Measurements from ENCODE around the gene CHST15.

Gene CHST15

GRCh38 chr10:124134251-124134893 is 41.0 kb upstream of the CHST15 start:
- CTCF ChIA-PET = interaction anchor here (1.6 kb wide), 1 partner anchor 140 kb away, joined by 6 read pairs; no protein-coding TSS in a partner anchor
- no peak for TF ChIP-seq CTCF (conservative IDR thresholded peaks at IDR 0.05; ENCODE audit: low read depth)
- no peak overlapping the region for H3K27ac ChIP-seq
- DNase-seq (ENCODE audit: low spot score) = no peak
- POLR2A ChIA-PET (ENCODE audit: low non-redundant PET) = interaction anchor here (0.6 kb wide), 1 partner anchor 18 kb away, joined by 3 read pairs; no protein-coding TSS in a partner anchor

DNA sequence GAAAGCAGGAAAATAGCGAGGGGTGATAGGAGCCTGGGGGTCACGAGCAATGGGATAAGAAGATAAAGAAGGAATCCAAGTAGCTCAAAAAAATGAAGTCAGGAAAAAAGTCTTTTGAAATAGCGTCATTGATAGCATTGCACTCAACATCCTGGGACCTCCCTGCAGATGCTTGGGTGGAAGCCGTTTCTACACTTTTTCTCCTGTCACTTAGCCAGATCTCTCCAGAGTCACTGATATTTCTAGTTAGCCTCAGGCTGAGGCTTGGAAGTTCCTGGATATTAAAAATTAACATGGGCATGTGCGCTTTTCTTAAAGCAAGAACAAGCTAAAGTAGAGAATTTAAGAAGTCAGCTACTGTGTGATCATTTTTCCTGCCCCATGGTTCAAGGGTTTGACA is 39.5 kb upstream of the CHST15 start:
- POLR2A ChIA-PET (ENCODE audit: low non-redundant PET) = interaction anchor here (0.6 kb wide), 1 partner anchor 605 kb away, joined by 4 read pairs; no protein-coding TSS in a partner anchor
- no peak for TF ChIP-seq CTCF (conservative IDR thresholded peaks at IDR 0.05; ENCODE audit: low read depth)
- H3K27ac ChIP-seq = no peak overlapping the region
- no peak for DNase-seq (ENCODE audit: low spot score)
- CTCF ChIA-PET = interaction anchor here (1.6 kb wide), 1 partner anchor 138 kb away, joined by 6 read pairs; no protein-coding TSS in a partner anchor

DNA sequence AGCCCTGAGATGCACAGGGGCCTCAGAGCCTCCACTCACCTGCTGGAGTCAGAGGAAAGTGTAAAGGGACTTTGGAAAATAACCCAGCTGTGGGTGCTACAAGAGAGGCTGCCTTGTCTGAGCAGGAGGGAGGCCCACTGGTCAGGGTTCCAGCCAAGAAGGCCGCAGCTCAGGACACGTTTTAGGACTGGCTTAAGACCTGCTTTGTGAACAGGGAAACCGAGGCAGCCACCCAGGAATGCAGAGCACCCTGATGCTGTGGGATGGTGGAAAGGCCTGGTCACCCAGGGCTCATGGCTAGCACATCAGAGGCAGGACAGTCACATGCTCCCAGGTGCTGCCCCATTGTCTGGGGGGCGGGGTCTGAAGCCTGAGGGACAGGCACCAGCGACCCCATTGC is 38.9 kb upstream of the CHST15 start:
- CTCF ChIA-PET = no interaction called here

GRCh38 chr10:124131172-124131571 is 37.8 kb upstream of the CHST15 start:
- TF ChIP-seq CTCF (conservative IDR thresholded peaks at IDR 0.05; ENCODE audit: low read depth) = no peak
- DNase-seq (ENCODE audit: low spot score) = no peak
- ChIA-PET POLR2A (ENCODE audit: low non-redundant PET) (no interaction called here), CTCF (interaction anchor here (0.7 to 0.9 kb wide), 2 partner anchors 9 to 23 kb away, joined by 3 read pairs; no protein-coding TSS in a partner anchor)
- H3K27ac ChIP-seq = no peak overlapping the region

More for the DNA sequence above, 38.9 kb upstream of the CHST15 start:
- TF ChIP-seq CTCF (conservative IDR thresholded peaks at IDR 0.05; ENCODE audit: low read depth) = no peak
- POLR2A ChIA-PET (ENCODE audit: low non-redundant PET) = no interaction called here
- no peak for DNase-seq (ENCODE audit: low spot score)
- no peak overlapping the region for H3K27ac ChIP-seq

GRCh38 chr10:124130198-124130900 is 37.0 kb upstream of the CHST15 start:
- no peak overlapping the region for H3K27ac ChIP-seq
- POLR2A ChIA-PET (ENCODE audit: low non-redundant PET) = no interaction called here
- CTCF ChIA-PET = interaction anchor here (0.7 to 0.9 kb wide), 2 partner anchors 22 to 184 kb away, joined by 3 read pairs; no protein-coding TSS in a partner anchor
- no peak for TF ChIP-seq CTCF (conservative IDR thresholded peaks at IDR 0.05; ENCODE audit: low read depth)
- no peak for DNase-seq (ENCODE audit: low spot score)

DNA sequence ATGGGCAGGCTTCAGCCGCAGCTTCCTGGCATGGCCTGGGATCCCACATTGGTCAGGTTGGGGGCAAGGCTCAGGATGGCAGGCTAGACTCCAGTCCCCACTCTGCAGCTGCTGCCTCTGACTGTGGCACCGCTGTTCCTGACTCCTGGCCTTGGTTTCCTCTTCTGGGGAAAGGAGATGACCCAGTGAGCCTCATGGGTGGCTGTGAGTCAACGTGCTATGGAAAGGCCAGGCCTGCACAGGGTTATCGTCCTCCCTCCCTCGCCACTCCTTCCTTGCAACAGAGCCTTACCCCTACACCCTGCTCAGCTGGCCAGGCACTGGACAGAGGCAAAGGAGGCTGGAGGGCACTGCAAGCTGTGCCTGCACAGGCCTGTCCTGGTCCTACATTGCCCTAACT is 36.1 kb upstream of the CHST15 start:
- CTCF ChIA-PET = no interaction called here
- POLR2A ChIA-PET (ENCODE audit: low non-redundant PET) = no interaction called here
- no peak for DNase-seq (ENCODE audit: low spot score)
- H3K27ac ChIP-seq = no peak overlapping the region
- no peak for TF ChIP-seq CTCF (conservative IDR thresholded peaks at IDR 0.05; ENCODE audit: low read depth)
